SK-N-SH (cell line): Measurements from ENCODE around the gene UVRAG.

ENCODE experiments used
- CHD2 ChIP-seq: fragments of 150-350 bp; IDR thresholded peaks from 2 replicates; pipeline ENCODE4 v1.6.1; 2018; ENCODE audit warnings: low read length; ENCODE audit not compliant: partially characterized antibody
- EZH2phosphoT487 ChIP-seq: fragments of 200-600 bp; sonication (generic); IDR thresholded peaks from 2 replicates; pipeline ENCODE4 v1.6.1; 2017; ENCODE audit warnings: low read depth, mixed run types, mild to moderate bottlenecking, antibody characterized with exemption, moderate library complexity, borderline replicate concordance
- GABPA ChIP-seq: IDR thresholded peaks from 2 replicates; pipeline ENCODE4 v1.4.0; 2012; ENCODE audit warnings: low read depth, mild to moderate bottlenecking
- MXI1 ChIP-seq: IDR thresholded peaks from 2 replicates; pipeline ENCODE4 v1.6.1; 2012; ENCODE audit warnings: mild to moderate bottlenecking, low read depth, low read length, improper control_type of control experiment
- NRF1 ChIP-seq: IDR thresholded peaks from 2 replicates; pipeline ENCODE4 v1.6.1; 2012; ENCODE audit warnings: low read depth, mild to moderate bottlenecking, low read length
- POLR2AphosphoS5 ChIP-seq: IDR thresholded peaks from 2 replicates; pipeline ENCODE4 v1.6.1; 2012; ENCODE audit warnings: low read depth, low read length
- RAD21 ChIP-seq: IDR thresholded peaks from 2 replicates; pipeline ENCODE4 v1.6.1; 2012; ENCODE audit warnings: mild to moderate bottlenecking, low read length
- YY1 ChIP-seq: IDR thresholded peaks from 2 replicates; pipeline ENCODE4 v1.4.0; 2012; ENCODE audit warnings: low read depth, mild to moderate bottlenecking
- TF ChIP-seq, protein P1 (sequence below): fragments of 200-600 bp; sonication (generic); IDR thresholded peaks from 2 replicates; pipeline ENCODE4 v1.6.1; 2017; ENCODE audit warnings: antibody characterized with exemption, mild to moderate bottlenecking, moderate library complexity
- TF ChIP-seq, protein P2 (sequence below): IDR thresholded peaks from 2 replicates; pipeline ENCODE4 v1.4.0; 2012; ENCODE audit warnings: low read depth
- TF ChIP-seq, protein P3 (sequence below): IDR thresholded peaks from 2 replicates; pipeline ENCODE4 v1.6.1; 2012; ENCODE audit warnings: mild to moderate bottlenecking, low read depth, low read length, moderate library complexity

DNA sequence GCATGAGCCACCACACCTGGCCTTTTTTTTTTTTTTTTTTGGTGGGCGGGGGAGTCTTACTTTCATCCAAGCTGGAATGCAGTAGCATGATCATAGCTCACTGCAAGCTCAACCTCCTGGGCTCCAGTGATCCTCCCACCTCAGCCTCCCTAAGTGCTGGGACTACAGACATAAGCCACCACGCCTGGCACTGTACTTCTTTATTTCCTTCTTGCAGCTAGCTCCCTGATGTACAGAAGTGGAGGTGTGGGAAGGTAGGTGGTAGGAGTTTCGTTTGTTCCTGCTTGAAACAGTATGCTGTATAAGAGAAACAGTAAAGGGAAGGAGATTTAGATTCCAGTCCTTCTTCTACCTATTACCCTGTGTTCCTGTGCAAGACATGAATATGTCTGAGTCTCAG is 319.2 kb downstream of the UVRAG start:
- TF ChIP-seq, protein P1, sequence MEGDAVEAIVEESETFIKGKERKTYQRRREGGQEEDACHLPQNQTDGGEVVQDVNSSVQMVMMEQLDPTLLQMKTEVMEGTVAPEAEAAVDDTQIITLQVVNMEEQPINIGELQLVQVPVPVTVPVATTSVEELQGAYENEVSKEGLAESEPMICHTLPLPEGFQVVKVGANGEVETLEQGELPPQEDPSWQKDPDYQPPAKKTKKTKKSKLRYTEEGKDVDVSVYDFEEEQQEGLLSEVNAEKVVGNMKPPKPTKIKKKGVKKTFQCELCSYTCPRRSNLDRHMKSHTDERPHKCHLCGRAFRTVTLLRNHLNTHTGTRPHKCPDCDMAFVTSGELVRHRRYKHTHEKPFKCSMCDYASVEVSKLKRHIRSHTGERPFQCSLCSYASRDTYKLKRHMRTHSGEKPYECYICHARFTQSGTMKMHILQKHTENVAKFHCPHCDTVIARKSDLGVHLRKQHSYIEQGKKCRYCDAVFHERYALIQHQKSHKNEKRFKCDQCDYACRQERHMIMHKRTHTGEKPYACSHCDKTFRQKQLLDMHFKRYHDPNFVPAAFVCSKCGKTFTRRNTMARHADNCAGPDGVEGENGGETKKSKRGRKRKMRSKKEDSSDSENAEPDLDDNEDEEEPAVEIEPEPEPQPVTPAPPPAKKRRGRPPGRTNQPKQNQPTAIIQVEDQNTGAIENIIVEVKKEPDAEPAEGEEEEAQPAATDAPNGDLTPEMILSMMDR = no peak
- TF ChIP-seq, protein P2, sequence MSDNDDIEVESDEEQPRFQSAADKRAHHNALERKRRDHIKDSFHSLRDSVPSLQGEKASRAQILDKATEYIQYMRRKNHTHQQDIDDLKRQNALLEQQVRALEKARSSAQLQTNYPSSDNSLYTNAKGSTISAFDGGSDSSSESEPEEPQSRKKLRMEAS = no peak
- TF ChIP-seq EZH2phosphoT487 = no peak
- no peak for TF ChIP-seq MXI1
- TF ChIP-seq CHD2 = no peak
- no peak for TF ChIP-seq YY1
- TF ChIP-seq, protein P3, sequence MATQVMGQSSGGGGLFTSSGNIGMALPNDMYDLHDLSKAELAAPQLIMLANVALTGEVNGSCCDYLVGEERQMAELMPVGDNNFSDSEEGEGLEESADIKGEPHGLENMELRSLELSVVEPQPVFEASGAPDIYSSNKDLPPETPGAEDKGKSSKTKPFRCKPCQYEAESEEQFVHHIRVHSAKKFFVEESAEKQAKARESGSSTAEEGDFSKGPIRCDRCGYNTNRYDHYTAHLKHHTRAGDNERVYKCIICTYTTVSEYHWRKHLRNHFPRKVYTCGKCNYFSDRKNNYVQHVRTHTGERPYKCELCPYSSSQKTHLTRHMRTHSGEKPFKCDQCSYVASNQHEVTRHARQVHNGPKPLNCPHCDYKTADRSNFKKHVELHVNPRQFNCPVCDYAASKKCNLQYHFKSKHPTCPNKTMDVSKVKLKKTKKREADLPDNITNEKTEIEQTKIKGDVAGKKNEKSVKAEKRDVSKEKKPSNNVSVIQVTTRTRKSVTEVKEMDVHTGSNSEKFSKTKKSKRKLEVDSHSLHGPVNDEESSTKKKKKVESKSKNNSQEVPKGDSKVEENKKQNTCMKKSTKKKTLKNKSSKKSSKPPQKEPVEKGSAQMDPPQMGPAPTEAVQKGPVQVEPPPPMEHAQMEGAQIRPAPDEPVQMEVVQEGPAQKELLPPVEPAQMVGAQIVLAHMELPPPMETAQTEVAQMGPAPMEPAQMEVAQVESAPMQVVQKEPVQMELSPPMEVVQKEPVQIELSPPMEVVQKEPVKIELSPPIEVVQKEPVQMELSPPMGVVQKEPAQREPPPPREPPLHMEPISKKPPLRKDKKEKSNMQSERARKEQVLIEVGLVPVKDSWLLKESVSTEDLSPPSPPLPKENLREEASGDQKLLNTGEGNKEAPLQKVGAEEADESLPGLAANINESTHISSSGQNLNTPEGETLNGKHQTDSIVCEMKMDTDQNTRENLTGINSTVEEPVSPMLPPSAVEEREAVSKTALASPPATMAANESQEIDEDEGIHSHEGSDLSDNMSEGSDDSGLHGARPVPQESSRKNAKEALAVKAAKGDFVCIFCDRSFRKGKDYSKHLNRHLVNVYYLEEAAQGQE = no peak
- no peak for TF ChIP-seq GABPA
- TF ChIP-seq NRF1 = no peak
- no peak for TF ChIP-seq POLR2AphosphoS5
- TF ChIP-seq RAD21 = no peak
